ENCODE data around the gene STRC.
"Not testable (repeated sequence)": the region's sequence is repeated elsewhere in the genome, so short reads cannot be mapped to it uniquely, and the experiment has no call there.

Gene STRC

GRCh38 chr15:43618700-43619099 is at the start of gene STRC:
Gene STRC, minus strand, starts transcription at chr15:43618800. Its CDS starts 78 bp downstream, at chr15:43618722.
- DNase-seq (ENCODE audit: low read depth) = not testable (repeated sequence)

- not testable (repeated sequence) for DNase-seq (ENCODE audit: low read depth)
These were observed 47.6 kb upstream of the STRC start for GRCh38 chr15:43666177-43666576.

GRCh38 chr15:43663333-43663732 is 44.7 kb upstream of the STRC start:
- not testable (repeated sequence) for DNase-seq (ENCODE audit: low read depth)

- not testable (repeated sequence) for DNase-seq (ENCODE audit: low read depth)
These were observed 43.7 kb upstream of the STRC start for GRCh38 chr15:43662293-43662692.

- not testable (repeated sequence) for DNase-seq (ENCODE audit: low read depth)
These were observed 41.1 kb upstream of the STRC start for GRCh38 chr15:43659727-43660126.

- DNase-seq (ENCODE audit: low read depth) = not testable (repeated sequence)
These were observed 30.9 kb upstream of the STRC start for GRCh38 chr15:43649430-43649926.

GRCh38 chr15:43648649-43649429 is 30.2 kb upstream of the STRC start, which contains the start of gene CATSPER2:
Gene CATSPER2, minus strand, starts transcription at chr15:43648844. Its CDS starts 783 bp downstream, at chr15:43648061.
- DNase-seq (ENCODE audit: low read depth) = no peak

- DNase-seq (ENCODE audit: low read depth) = not testable (repeated sequence)
These were observed 20.0 kb upstream of the STRC start for GRCh38 chr15:43638464-43639204.

GRCh38 chr15:43626937-43627336 is 8.3 kb upstream of the STRC start:
- DNase-seq (ENCODE audit: low read depth) = not testable (repeated sequence)

- no peak for DNase-seq (ENCODE audit: low read depth)
These were observed 6.5 kb upstream of the STRC start for GRCh38 chr15:43625106-43625505.

GRCh38 chr15:43622068-43622799 is 3.6 kb upstream of the STRC start:
- DNase-seq (ENCODE audit: low read depth) = not testable (repeated sequence)

- not testable (repeated sequence) for DNase-seq (ENCODE audit: low read depth)
These were observed 850 bp downstream of the STRC start for GRCh38 chr15:43617750-43618149.

GRCh38 chr15:43602233-43602632 is 16.4 kb downstream of the STRC start:
- DNase-seq (ENCODE audit: low read depth) = not testable (repeated sequence)

- DNase-seq (ENCODE audit: low read depth) = not testable (repeated sequence)
These were observed 18.4 kb downstream of the STRC start for GRCh38 chr15:43600200-43600599.

- not testable (repeated sequence) for DNase-seq (ENCODE audit: low read depth)
These were observed 19.5 kb downstream of the STRC start for GRCh38 chr15:43599131-43599530.

- not testable (repeated sequence) for DNase-seq (ENCODE audit: low read depth)
These were observed 25.0 kb downstream of the STRC start, which contains the start of gene CKMT1B for GRCh38 chr15:43593328-43594190. Gene CKMT1B, plus strand, starts transcription at chr15:43594027. Its CDS starts 192 bp downstream, at chr15:43594219.

- not testable (repeated sequence) for DNase-seq (ENCODE audit: low read depth)
These were observed 25.8 kb downstream of the STRC start for GRCh38 chr15:43592841-43593240.

GRCh38 chr15:43589778-43590466 is 28.7 kb downstream of the STRC start, which contains the start of gene PPIP5K1:
Gene PPIP5K1, minus strand, starts transcription at chr15:43590208. Its CDS starts 5,704 bp downstream, at chr15:43584504.
- DNase-seq (ENCODE audit: low read depth) = not testable (repeated sequence)

GRCh38 chr15:43574607-43575006 is 44.0 kb downstream of the STRC start:
- DNase-seq (ENCODE audit: low read depth) = not testable (repeated sequence)

GRCh38 chr15:43566615-43567014 is 52.0 kb downstream of the STRC start:
- not testable (repeated sequence) for DNase-seq (ENCODE audit: low read depth)
